Ishikawa (cell line): ENCODE data around the gene GLT6D1.

Experiments used
- CEBPB ChIP-seq: IDR thresholded peaks from 2 replicates; pipeline ENCODE4 v1.6.1; 2012
- CREB1 ChIP-seq: IDR thresholded peaks from 2 replicates; pipeline ENCODE4 v1.6.1; 2012; ENCODE audit warnings: low read depth
- EGR1 ChIP-seq: IDR thresholded peaks from 2 replicates; pipeline ENCODE4 v1.6.1; 2012
- FOXM1 ChIP-seq: IDR thresholded peaks from 2 replicates; pipeline ENCODE4 v1.6.1; 2012; ENCODE audit warnings: low read depth, borderline replicate concordance
- NFIC ChIP-seq: IDR thresholded peaks from 2 replicates; pipeline ENCODE4 v1.6.1; 2012
- RAD21 ChIP-seq: IDR thresholded peaks from 2 replicates; pipeline ENCODE4 v1.6.1; 2012; ENCODE audit warnings: low read depth
- TAF1 ChIP-seq: IDR thresholded peaks from 2 replicates; pipeline ENCODE4 v1.6.1; 2012; ENCODE audit warnings: low read depth, mild to moderate bottlenecking
- TF ChIP-seq, protein P1 (sequence below): IDR thresholded peaks from 2 replicates; pipeline ENCODE4 v1.6.1; 2012; ENCODE audit warnings: low read depth, mild to moderate bottlenecking
- TF ChIP-seq, protein P2 (sequence below): IDR thresholded peaks from 2 replicates; pipeline ENCODE4 v1.6.1; 2012
- TF ChIP-seq, protein P3 (sequence below): IDR thresholded peaks from 2 replicates; pipeline ENCODE4 v1.6.1; 2012

DNA sequence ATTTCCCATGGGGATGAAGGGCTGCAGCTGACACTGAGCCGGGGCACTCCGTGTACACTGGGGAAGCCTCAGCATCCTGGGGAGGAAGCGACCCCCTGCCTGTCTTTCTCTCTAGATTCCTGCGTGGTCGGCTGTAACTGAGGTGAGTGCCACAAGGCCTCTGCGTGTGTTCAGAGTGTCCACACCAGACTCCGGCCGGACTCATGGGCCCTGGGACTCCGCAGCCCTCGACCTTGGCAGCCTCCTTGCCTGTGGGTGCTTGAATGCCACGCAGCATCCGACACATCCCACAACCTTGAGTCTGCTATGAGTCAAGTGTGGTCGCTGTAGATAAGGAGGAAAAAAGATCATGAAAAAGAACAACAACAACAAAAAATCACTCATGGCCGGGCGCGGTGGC is 54.4 kb downstream of the GLT6D1 start:
- TF ChIP-seq, protein P1, sequence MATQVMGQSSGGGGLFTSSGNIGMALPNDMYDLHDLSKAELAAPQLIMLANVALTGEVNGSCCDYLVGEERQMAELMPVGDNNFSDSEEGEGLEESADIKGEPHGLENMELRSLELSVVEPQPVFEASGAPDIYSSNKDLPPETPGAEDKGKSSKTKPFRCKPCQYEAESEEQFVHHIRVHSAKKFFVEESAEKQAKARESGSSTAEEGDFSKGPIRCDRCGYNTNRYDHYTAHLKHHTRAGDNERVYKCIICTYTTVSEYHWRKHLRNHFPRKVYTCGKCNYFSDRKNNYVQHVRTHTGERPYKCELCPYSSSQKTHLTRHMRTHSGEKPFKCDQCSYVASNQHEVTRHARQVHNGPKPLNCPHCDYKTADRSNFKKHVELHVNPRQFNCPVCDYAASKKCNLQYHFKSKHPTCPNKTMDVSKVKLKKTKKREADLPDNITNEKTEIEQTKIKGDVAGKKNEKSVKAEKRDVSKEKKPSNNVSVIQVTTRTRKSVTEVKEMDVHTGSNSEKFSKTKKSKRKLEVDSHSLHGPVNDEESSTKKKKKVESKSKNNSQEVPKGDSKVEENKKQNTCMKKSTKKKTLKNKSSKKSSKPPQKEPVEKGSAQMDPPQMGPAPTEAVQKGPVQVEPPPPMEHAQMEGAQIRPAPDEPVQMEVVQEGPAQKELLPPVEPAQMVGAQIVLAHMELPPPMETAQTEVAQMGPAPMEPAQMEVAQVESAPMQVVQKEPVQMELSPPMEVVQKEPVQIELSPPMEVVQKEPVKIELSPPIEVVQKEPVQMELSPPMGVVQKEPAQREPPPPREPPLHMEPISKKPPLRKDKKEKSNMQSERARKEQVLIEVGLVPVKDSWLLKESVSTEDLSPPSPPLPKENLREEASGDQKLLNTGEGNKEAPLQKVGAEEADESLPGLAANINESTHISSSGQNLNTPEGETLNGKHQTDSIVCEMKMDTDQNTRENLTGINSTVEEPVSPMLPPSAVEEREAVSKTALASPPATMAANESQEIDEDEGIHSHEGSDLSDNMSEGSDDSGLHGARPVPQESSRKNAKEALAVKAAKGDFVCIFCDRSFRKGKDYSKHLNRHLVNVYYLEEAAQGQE = no peak
- TF ChIP-seq FOXM1 (no peak), NFIC (no peak), TAF1 (no peak), RAD21 (no peak), CEBPB (no peak), EGR1 (no peak), CREB1 (no peak)
- TF ChIP-seq, protein P2, sequence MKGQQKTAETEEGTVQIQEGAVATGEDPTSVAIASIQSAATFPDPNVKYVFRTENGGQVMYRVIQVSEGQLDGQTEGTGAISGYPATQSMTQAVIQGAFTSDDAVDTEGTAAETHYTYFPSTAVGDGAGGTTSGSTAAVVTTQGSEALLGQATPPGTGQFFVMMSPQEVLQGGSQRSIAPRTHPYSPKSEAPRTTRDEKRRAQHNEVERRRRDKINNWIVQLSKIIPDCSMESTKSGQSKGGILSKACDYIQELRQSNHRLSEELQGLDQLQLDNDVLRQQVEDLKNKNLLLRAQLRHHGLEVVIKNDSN = no peak
- TF ChIP-seq, protein P3, sequence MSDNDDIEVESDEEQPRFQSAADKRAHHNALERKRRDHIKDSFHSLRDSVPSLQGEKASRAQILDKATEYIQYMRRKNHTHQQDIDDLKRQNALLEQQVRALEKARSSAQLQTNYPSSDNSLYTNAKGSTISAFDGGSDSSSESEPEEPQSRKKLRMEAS = no peak
